ENCODE data around the gene SLC22A9.
"Not testable (repeated sequence)": the region's sequence is repeated elsewhere in the genome, so short reads cannot be mapped to it uniquely, and the experiment has no call there.

DNA sequence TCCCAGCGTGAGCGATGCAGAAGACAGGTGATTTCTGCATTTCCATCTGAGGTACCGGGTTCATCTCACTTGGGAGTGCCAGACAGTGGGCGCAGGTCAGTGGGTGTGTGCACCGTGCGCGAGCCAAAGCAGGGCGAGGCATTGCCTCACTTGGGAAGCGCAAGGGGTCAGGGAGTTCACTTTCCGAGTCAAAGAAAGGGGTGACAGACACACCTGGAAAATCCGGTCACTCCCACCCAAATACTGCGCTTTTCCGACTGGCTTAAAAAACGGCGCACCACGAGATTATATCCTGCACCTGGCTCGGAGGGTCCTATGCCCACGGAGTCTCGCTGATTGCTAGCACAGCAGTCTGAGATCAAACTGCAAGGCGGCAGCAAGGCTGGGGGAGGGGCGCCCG is 65.8 kb downstream of the SLC22A9 start:
- TF ChIP-seq, protein P1, sequence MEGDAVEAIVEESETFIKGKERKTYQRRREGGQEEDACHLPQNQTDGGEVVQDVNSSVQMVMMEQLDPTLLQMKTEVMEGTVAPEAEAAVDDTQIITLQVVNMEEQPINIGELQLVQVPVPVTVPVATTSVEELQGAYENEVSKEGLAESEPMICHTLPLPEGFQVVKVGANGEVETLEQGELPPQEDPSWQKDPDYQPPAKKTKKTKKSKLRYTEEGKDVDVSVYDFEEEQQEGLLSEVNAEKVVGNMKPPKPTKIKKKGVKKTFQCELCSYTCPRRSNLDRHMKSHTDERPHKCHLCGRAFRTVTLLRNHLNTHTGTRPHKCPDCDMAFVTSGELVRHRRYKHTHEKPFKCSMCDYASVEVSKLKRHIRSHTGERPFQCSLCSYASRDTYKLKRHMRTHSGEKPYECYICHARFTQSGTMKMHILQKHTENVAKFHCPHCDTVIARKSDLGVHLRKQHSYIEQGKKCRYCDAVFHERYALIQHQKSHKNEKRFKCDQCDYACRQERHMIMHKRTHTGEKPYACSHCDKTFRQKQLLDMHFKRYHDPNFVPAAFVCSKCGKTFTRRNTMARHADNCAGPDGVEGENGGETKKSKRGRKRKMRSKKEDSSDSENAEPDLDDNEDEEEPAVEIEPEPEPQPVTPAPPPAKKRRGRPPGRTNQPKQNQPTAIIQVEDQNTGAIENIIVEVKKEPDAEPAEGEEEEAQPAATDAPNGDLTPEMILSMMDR (IDR thresholded peaks at IDR 0.05) = not testable (repeated sequence)
- TF ChIP-seq POLR2A (IDR thresholded peaks at IDR 0.05) = not testable (repeated sequence)

Measured in uterus (tissue), 2 donors.